GM12874 (cell line): ENCODE data around the gene LAS1L.

Experiments used
- CTCF ChIP-seq: IDR thresholded peaks from 2 replicates; pipeline ENCODE4 v1.5.1; 2011; ENCODE audit warnings: low read depth, mild to moderate bottlenecking, control low read depth, low read length, moderate library complexity; ENCODE audit not compliant: insufficient read depth

Gene LAS1L

GRCh38 chrX:65572971-65573370 is 38.4 kb upstream of the LAS1L start:
- TF ChIP-seq CTCF: no peak

GRCh38 chrX:65551489-65552339 is 17.1 kb upstream of the LAS1L start:
- no peak for TF ChIP-seq CTCF

GRCh38 chrX:65551086-65551485 is 16.5 kb upstream of the LAS1L start:
- TF ChIP-seq CTCF: no peak

- TF ChIP-seq CTCF: no peak
Observed at GRCh38 chrX:65545456-65545855, 10.9 kb upstream of the LAS1L start.

GRCh38 chrX:65537229-65537628 is 2.6 kb upstream of the LAS1L start:
- TF ChIP-seq CTCF: no peak

- TF ChIP-seq CTCF: no peak
Observed at GRCh38 chrX:65536291-65536690, 1.7 kb upstream of the LAS1L start.

- no peak for TF ChIP-seq CTCF
Observed at GRCh38 chrX:65532016-65532415, 2.6 kb downstream of the LAS1L start.
